GM18519 (cell line): Measurements from ENCODE around the gene ANKMY1.
"Not testable (repeated sequence)": the region's sequence is repeated elsewhere in the genome, so short reads cannot be mapped to it uniquely, and the experiment has no call there.

Source experiments
- ATAC-seq: cut with Tn5 transposase; IDR thresholded peaks from one replicate; pipeline ENCODE4 v1.9.1; 2021; ENCODE audit warnings: mild to moderate bottlenecking, moderate library complexity; ENCODE audit not compliant: unreplicated experiment, low FRiP score

ANKMY1 gene

GRCh38 chr2:240508832-240509545, 48.8 kb downstream of the ANKMY1 start:
- no peak for ATAC-seq

GRCh38 chr2:240507778-240508251, 50.0 kb downstream of the ANKMY1 start:
- no peak for ATAC-seq

GRCh38 chr2:240507060-240507777, 50.6 kb downstream of the ANKMY1 start:
- no peak for ATAC-seq

GRCh38 chr2:240506406-240507059, 51.3 kb downstream of the ANKMY1 start:
- no peak for ATAC-seq

- no peak for ATAC-seq
These were observed 51.9 kb downstream of the ANKMY1 start for GRCh38 chr2:240505910-240506309.

- no peak for ATAC-seq
These were observed 53.9 kb downstream of the ANKMY1 start for GRCh38 chr2:240503848-240504247.

- ATAC-seq, result no peak
These were observed 54.4 kb downstream of the ANKMY1 start for GRCh38 chr2:240503375-240503774.

- ATAC-seq, result no peak
These were observed 55.2 kb downstream of the ANKMY1 start for GRCh38 chr2:240502430-240503121.

GRCh38 chr2:240502059-240502429, 55.7 kb downstream of the ANKMY1 start:
- no peak for ATAC-seq

- ATAC-seq, result no peak
These were observed 56.2 kb downstream of the ANKMY1 start for GRCh38 chr2:240501531-240501991.

- ATAC-seq, result no peak
These were observed 57.0 kb downstream of the ANKMY1 start for GRCh38 chr2:240500561-240501423.

GRCh38 chr2:240499309-240500301, 58.2 kb downstream of the ANKMY1 start:
- no peak for ATAC-seq

- no peak for ATAC-seq
These were observed 58.9 kb downstream of the ANKMY1 start for GRCh38 chr2:240498958-240499260.

- no peak for ATAC-seq
These were observed 59.4 kb downstream of the ANKMY1 start for GRCh38 chr2:240498171-240498957.

- not testable (repeated sequence) for ATAC-seq
These were observed 60.7 kb downstream of the ANKMY1 start for GRCh38 chr2:240497082-240497481.

- not testable (repeated sequence) for ATAC-seq
These were observed 62.8 kb downstream of the ANKMY1 start for GRCh38 chr2:240494942-240495341.

GRCh38 chr2:240494194-240494793, 63.5 kb downstream of the ANKMY1 start:
- no peak for ATAC-seq

GRCh38 chr2:240491483-240491882, 66.3 kb downstream of the ANKMY1 start:
- ATAC-seq, result no peak
